22Rv1 (cell line): ENCODE measurements around the gene MYH16.

Experiments
- H3K27ac ChIP-seq: fragments of 450-650 bp; 2 replicates; pipeline ENCODE4 v1.5.1; 2017
- ZFX ChIP-seq: fragments of 450-650 bp; IDR thresholded peaks from 2 replicates; pipeline ENCODE4 v1.6.1; 2017; ENCODE audit warnings: antibody characterized with exemption, borderline replicate concordance
- TF ChIP-seq, protein P1 (sequence below): fragments of 450-650 bp; IDR thresholded peaks from 2 replicates; pipeline ENCODE4 v1.5.1; 2017; ENCODE audit warnings: mild to moderate bottlenecking

Gene MYH16

DNA sequence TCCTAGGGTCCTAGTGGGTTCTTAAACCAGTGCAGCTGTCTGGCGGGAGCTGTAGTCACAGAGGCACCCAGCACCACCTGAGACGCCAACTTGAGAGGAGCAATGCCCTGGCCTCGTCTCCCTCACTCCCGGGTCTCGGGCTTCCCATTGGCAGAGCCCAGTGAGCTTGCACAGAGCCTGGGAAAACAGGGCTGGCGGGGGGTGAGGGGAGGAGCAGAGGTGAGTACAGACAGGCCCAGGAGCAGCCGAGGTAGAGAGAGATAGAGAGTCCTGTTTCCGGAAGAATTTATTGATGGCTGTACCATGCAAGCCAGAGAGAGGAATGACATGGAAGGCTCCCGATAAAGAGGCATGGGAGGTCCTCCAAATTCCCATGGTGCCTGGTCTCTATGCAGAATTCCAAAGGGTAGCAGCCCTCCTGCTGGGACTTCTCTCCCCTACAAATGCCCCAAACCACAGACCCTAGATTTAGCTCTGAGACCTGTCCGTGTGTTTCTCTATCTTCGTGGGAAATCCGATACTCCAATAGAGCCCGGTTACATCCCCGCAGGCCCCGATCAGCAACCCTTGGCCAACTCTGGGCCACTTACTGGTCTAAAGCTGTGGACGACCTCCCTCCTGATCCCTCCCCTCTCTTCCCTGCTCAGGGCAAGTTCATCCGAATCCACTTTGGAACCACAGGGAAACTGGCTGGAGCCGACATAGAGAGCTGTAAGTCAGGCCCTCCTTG, 20.3 kb upstream of the MYH16 start:
- TF ChIP-seq, protein P1, sequence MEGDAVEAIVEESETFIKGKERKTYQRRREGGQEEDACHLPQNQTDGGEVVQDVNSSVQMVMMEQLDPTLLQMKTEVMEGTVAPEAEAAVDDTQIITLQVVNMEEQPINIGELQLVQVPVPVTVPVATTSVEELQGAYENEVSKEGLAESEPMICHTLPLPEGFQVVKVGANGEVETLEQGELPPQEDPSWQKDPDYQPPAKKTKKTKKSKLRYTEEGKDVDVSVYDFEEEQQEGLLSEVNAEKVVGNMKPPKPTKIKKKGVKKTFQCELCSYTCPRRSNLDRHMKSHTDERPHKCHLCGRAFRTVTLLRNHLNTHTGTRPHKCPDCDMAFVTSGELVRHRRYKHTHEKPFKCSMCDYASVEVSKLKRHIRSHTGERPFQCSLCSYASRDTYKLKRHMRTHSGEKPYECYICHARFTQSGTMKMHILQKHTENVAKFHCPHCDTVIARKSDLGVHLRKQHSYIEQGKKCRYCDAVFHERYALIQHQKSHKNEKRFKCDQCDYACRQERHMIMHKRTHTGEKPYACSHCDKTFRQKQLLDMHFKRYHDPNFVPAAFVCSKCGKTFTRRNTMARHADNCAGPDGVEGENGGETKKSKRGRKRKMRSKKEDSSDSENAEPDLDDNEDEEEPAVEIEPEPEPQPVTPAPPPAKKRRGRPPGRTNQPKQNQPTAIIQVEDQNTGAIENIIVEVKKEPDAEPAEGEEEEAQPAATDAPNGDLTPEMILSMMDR = no peak
- TF ChIP-seq ZFX = no peak
- no peak overlapping the region for H3K27ac ChIP-seq

DNA sequence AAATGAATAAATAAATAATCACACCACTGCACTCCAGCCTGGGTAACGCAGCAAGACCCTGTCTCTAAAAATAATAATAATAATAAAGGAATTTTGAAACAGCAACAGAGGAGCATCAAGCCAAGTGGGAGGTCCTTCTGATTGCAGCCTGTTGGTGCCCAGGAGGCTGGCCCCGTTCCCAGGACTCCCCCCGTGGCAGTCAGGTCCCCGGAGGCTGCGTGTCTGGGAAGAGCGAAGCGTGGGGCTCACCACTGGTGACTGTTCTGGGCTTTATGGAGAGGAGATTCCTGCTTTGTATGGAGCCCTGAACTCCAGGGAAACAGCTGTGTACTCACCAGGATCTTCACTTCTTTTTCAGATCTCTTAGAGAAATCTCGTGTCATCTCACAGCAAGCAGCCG, 19.3 kb upstream of the MYH16 start:
- no peak for TF ChIP-seq ZFX
- TF ChIP-seq, protein P1 = no peak
- no peak overlapping the region for H3K27ac ChIP-seq

DNA sequence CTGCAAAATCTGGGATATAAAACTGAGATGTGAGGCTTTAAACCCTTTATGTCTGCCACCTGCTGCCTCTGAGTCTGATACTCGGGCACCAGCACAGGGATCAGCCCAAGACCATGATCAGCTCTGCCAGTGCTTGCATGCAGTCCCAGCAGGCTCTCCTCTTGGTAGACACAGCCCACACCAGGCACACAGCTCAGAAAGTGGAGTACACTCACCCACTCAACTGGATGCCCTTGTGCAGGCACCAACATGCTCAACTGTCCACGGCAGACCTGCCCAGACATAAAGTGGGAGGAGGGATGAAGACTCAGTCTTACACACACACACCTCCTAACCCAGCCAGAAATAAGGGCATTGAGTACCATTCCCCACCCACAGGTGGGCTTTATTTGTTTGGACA, 18.2 kb upstream of the MYH16 start:
- no peak overlapping the region for H3K27ac ChIP-seq
- TF ChIP-seq, protein P1 = no peak
- TF ChIP-seq ZFX = no peak

DNA sequence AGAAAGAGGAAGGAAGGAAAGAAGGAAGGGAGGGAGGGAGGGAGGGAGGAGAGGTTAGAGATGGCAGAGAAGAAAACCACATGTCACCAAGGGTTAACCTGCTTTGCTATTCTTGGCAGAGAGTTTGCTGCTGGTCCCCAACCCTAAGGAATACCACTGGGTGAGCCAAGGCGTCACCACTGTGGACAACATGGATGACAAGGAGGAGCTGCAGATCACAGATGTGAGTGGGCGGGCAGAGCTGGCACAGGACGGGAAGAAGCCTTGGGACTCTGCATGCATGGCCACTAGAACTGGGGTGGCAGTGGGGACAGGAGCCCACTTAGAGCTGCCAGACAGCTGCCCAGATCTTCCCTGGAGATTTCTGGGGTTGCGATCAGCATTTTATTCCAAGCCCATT, 17.2 kb upstream of the MYH16 start:
- no peak overlapping the region for H3K27ac ChIP-seq
- TF ChIP-seq, protein P1 = no peak
- no peak for TF ChIP-seq ZFX

DNA sequence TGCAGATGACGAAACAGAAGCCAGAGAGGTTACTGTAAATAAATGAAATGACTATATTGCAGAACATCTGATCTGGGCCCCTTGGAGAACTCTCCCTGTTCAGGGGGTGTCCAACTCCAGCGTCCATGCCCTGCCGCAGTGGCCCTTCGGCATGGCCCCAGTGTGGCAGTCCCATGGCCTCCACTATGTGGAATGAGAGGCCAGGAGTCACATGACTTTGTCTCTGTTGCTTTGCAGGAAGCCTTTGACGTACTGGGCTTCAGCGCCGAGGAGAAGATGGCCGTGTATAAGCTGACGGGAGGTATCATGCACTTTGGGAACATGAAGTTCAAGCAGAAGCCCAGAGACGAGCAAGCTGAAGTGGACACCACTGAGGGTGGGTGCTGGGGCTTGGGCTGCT, 15.6 kb upstream of the MYH16 start:
- TF ChIP-seq, protein P1 = no peak
- TF ChIP-seq ZFX = no peak
- H3K27ac ChIP-seq = no peak overlapping the region

DNA sequence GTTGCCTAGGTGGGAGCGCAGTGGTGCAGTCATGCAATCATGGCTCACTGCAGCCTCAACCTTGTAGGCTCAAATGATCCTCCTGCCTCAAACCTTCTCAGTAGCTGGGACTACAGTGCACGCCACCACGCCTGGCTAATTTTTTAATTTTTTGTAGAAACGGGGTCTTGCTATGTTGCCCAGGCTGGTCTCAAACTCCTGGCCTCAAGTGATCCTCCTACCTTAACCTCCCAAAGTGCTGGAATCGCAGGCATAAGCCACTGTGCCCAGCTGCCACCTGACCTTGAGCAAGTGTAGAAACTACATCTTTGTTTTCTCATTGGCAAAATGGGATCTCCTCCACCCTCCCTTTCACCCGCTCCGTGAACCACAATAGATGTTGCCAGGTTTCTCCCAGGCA, 15.0 kb upstream of the MYH16 start:
- TF ChIP-seq, protein P1 = no peak
- no peak for TF ChIP-seq ZFX

DNA sequence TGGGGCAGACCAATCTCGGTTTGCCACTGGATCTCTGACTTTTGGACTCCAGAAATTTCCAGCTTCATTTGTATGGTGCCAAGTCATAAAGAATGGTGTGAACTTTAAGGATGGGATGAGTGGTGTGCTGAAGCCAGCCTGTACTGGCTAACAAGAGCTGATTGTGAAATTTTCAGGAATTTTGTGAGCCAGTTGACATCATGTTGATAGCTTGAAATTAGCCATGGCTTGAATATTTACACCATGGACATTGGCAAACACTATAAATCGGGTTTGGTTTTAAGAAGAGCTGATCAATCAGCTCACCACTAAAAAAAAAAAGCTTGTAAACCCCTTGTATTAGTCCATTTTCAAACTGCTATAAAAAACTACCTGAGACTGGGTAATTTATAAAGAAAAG, 14.1 kb upstream of the MYH16 start:
- TF ChIP-seq, protein P1 = no peak
- no peak for TF ChIP-seq ZFX
- no peak overlapping the region for H3K27ac ChIP-seq

More for the DNA sequence above, 15.0 kb upstream of the MYH16 start:
- H3K27ac ChIP-seq = no peak overlapping the region
